GM13977 (cell line): ENCODE results near the gene TUT1.

Experiments
- DNase-seq: peaks from one replicate; pipeline ENCODE4 v3.0.0; 2012; ENCODE audit warnings: low spot score
- in situ Hi-C: fragments of 300-500 bp; cut with MboI; formaldehyde crosslinking; loops from one replicate; pipeline ENCODE4 v1.12.0; 2022; ENCODE audit warnings: low sequenced_read_pairs, low pct_unique_long_range_greater_than_20kb, mixed read lengths, inconsistent platforms; ENCODE audit not compliant: unreplicated experiment
- TF ChIP-seq, protein P1 (sequence below): IDR thresholded peaks from 2 replicates; pipeline ENCODE4 v1.5.1; 2012; ENCODE audit warnings: mild to moderate bottlenecking, control low read depth; ENCODE audit not compliant: insufficient read depth; ENCODE audit errors: extremely low read depth, missing control alignments

Gene TUT1

GRCh38 chr11:62615521-62615920, 24.2 kb upstream of the TUT1 start:
- TF ChIP-seq, protein P1, sequence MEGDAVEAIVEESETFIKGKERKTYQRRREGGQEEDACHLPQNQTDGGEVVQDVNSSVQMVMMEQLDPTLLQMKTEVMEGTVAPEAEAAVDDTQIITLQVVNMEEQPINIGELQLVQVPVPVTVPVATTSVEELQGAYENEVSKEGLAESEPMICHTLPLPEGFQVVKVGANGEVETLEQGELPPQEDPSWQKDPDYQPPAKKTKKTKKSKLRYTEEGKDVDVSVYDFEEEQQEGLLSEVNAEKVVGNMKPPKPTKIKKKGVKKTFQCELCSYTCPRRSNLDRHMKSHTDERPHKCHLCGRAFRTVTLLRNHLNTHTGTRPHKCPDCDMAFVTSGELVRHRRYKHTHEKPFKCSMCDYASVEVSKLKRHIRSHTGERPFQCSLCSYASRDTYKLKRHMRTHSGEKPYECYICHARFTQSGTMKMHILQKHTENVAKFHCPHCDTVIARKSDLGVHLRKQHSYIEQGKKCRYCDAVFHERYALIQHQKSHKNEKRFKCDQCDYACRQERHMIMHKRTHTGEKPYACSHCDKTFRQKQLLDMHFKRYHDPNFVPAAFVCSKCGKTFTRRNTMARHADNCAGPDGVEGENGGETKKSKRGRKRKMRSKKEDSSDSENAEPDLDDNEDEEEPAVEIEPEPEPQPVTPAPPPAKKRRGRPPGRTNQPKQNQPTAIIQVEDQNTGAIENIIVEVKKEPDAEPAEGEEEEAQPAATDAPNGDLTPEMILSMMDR, result no peak
- in situ Hi-C loops, result no loop called here
- no peak for DNase-seq

GRCh38 chr11:62614275-62614674, 23.0 kb upstream of the TUT1 start:
- no peak for DNase-seq
- TF ChIP-seq, protein P1, result no peak

GRCh38 chr11:62613291-62613778, 22.0 kb upstream of the TUT1 start:
- no peak for DNase-seq
- TF ChIP-seq, protein P1, result no peak
- in situ Hi-C loops, result no loop called here

More at GRCh38 chr11:62614275-62614674, 23.0 kb upstream of the TUT1 start:
- in situ Hi-C loops, result no loop called here

DNA sequence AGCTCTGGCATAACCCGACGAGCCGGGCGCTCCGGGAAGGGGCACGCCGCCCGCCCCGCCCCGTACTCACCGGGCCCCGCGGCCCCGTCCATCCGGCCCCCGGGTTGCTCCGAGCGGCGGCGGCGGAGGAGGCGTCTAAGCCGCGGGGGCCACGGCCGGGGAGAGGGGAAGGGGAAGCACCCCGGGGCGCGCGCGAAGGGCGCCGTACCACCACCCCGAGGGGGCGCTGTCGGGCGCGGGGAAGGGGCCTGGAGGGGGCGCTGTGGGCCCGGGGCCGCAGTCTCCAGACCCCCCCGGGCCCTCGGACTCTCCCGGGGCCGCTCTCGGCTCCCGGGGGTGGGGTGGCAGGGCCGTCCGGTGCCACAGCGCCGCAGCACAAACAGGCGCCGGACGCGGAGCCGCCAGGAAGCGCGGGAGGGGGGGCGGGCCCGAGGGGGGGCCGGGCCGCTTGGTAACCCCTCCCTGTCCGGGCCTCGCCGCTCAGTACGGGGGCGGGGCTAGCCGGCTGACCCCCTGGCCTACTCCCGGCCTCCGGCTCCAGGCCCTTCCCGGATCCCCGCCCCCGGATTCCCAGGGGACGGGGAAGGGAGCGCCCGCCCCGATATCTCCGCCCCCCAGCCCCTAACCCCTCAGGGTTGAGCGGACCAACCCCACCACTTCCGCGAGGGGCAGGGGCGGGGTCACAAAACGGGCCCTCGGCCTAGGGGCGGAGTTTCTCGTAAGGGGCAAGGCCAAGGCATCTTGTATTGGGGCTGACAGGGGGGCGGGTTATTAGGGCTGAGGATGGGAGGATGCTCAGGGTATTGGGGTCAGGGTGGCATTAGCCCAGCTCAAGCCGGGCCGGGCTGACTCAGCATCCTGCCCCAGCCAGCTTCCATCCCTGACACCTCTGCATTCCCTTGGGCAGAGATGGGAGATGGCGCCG, 21.3 kb upstream of the TUT1 start, which contains the start of the genes EML3 and ROM1:
Gene EML3, minus strand, starts transcription at position 410 of the 925 bp plus-strand sequence. Its CDS starts 318 bp downstream, at position 92.
Gene ROM1, plus strand, starts transcription at position 892 of the 925 bp plus-strand sequence. Its CDS starts 25 bp downstream, at position 917.
- DNase-seq, result peak; percentile 96
- TF ChIP-seq, protein P1, result peak; percentile 96
- in situ Hi-C loops, result no loop called here

DNA sequence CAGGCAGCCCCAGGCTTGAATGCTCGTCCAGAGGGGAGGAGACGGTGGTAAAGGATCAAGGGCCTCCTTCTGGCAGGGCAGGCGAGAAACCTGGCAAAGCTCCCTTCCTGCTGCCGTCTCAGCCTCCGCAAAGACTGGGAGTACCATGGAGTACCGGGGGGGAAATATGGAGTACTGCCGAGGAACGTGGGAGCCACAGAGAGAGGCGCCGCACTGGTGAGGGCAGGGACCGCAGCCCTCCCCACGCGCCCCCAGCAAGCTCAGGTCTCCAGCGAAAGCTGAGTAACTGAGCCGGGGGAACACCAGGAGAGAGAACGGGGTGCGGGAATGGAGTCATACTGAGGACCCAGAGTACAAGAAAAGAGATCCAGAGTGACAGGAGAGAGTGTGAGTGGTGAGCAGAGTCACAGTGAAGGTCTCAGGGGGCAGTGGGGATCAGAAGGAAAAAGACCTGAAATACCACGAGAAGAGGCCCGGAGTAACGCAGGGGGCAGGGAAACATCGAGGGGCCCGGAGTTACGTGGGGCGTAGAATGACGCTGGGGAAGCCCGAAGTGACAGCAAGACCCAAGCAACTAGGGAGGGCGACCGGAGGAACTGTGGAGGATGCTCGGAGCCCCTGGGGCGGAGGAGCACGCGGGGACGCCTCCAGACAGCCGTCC, 20.5 kb upstream of the TUT1 start:
- TF ChIP-seq, protein P1, result no peak
- in situ Hi-C loops, result no loop called here

DNA sequence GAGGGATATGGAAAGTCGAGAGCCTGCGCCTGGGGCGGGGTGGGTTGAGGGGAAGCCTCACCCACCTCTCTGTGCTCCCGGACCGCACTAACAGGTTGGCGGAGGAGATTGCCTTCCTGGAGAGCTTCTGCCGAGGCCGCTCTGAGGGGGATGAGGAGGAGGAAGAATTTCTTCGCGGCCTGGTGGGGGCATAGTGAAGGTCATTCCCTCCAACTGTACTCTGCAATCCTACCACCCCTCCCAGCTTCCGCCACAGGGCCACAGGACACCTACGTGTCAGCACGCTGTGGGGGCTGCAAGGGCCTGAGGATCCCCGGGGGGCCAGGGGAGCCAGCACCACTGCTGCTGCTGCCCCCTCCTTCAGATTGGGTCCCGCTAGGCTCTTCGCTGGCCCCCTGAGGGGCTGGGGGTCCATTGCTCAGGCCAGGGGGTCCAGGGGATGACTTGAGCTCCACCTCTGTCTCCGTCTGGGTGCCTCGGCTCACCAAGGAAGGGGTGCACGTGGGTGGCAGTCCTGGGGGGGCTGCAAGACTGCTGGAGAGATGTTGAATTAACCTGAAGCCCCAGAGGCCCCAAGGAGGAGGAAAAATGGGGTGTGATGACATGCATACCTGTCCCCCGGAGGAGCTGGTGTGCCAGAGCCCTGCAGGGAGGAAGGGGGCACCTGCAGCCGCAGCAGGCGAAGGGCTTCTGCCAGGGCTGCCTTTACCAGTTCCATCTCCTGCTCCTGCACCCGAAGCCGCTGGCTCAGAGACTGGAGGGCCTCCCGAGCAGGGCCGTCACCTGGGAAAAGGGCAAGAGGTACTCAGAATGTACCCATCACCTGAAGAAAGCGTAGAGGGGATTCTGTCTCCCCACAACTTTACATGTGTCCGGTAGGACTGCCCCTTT, 19.7 kb upstream of the TUT1 start:
- in situ Hi-C loops, result no loop called here

More for the DNA sequence above, 20.5 kb upstream of the TUT1 start:
- peak; percentile 78 for DNase-seq

More for the DNA sequence above, 19.7 kb upstream of the TUT1 start:
- no peak for DNase-seq
- TF ChIP-seq, protein P1, result no peak
